ENCODE results near the gene F2.

The F2 gene

GRCh38 chr11:46743693-46744339 is 24.8 kb downstream of the F2 start:
- no peak for DNase-seq

- no peak for DNase-seq
Measured at GRCh38 chr11:46745328-46745727, 26.3 kb downstream of the F2 start.

GRCh38 chr11:46745995-46746394 is 27.0 kb downstream of the F2 start:
- no peak for DNase-seq

GRCh38 chr11:46747150-46747549 is 28.1 kb downstream of the F2 start:
- DNase-seq, result no peak

GRCh38 chr11:46755962-46756361 is 36.9 kb downstream of the F2 start:
- peak; percentile 64 for DNase-seq

- DNase-seq, result no peak
Measured at GRCh38 chr11:46759196-46759595, 40.2 kb downstream of the F2 start.

- DNase-seq, result no peak
Measured at GRCh38 chr11:46760429-46761128, 41.6 kb downstream of the F2 start.

GRCh38 chr11:46761807-46762206 is 42.8 kb downstream of the F2 start:
- DNase-seq, result no peak

GRCh38 chr11:46762248-46762647 is 43.2 kb downstream of the F2 start:
- DNase-seq, result no peak

- no peak for DNase-seq
Measured at GRCh38 chr11:46766656-46767055, 47.6 kb downstream of the F2 start.

GRCh38 chr11:46769636-46770221 is 50.7 kb downstream of the F2 start:
- DNase-seq, result no peak

- no peak for DNase-seq
Measured at GRCh38 chr11:46776878-46777277, 57.9 kb downstream of the F2 start.

GRCh38 chr11:46778416-46778815 is 59.4 kb downstream of the F2 start:
- DNase-seq, result no peak
